HAP-1 (cell line): Measurements from ENCODE around the gene ADM5.

Experiments used
- DNase-seq, 2 experiments: peaks; one replicate each; pipeline ENCODE4 v3.0.0-alpha.2; 2016 to 2020; ENCODE audit warnings: low spot score in 2 of 2
- H3K27me3 ChIP-seq: fragments of 250-450 bp; sonication (Bioruptor Pico); 2 replicates; pipeline ENCODE4 v1.5.1; 2020; ENCODE audit warnings: low read depth, mild to moderate bottlenecking, moderate library complexity
- H3K36me3 ChIP-seq: fragments of 250-450 bp; sonication (Bioruptor Pico); replicated peaks from 2 replicates; pipeline ENCODE4 v1.5.1; 2020; ENCODE audit warnings: mild to moderate bottlenecking
- H3K4me1 ChIP-seq: fragments of 250-450 bp; sonication (Bioruptor Pico); 2 replicates; pipeline ENCODE4 v1.5.1; 2020; ENCODE audit warnings: mild to moderate bottlenecking
- H3K4me3 ChIP-seq: fragments of 250-450 bp; sonication (Bioruptor Pico); 2 replicates; pipeline ENCODE4 v1.5.1; 2020; ENCODE audit warnings: mild to moderate bottlenecking, moderate library complexity
- H3K9me3 ChIP-seq: fragments of 250-450 bp; sonication (Bioruptor Pico); 2 replicates; pipeline ENCODE4 v1.5.1; 2020; ENCODE audit warnings: mild to moderate bottlenecking, moderate library complexity
- in situ Hi-C: fragments of 300-500 bp; cut with MboI; formaldehyde crosslinking; loops from 3 replicates; pipeline ENCODE4 v1.14.3; 2020; ENCODE audit warnings: low sequenced_read_pairs, inconsistent platforms, mixed read lengths

Gene ADM5

GRCh38 chr19:49653466-49653806, 36.0 kb upstream of the ADM5 start:
- no peak for DNase-seq
- Histone ChIP-seq H3K4me3 (no peak overlapping the region), H3K36me3 (peaks cover 77% of the 10 kb centered on the region), H3K9me3 (no peaks in the 10 kb centered on the region), H3K4me1 (no peaks in the 10 kb centered on the region), H3K27me3 (no peaks in the 10 kb centered on the region)
- in situ Hi-C loops, result no loop called here

- Histone ChIP-seq H3K4me1 (no peaks in the 10 kb centered on the region), H3K4me3 (no peak overlapping the region), H3K36me3 (peaks cover 81% of the 10 kb centered on the region), H3K27me3 (no peaks in the 10 kb centered on the region), H3K9me3 (no peaks in the 10 kb centered on the region)
- no peak for DNase-seq
- in situ Hi-C loops, result no loop called here
These were observed 34.8 kb upstream of the ADM5 start for GRCh38 chr19:49654581-49654980.

- H3K27me3 ChIP-seq, result no peaks in the 10 kb centered on the region
- no peak overlapping the region for H3K4me3 ChIP-seq
- H3K36me3 ChIP-seq, result peaks cover 85% of the 10 kb centered on the region
- H3K9me3 ChIP-seq, result no peaks in the 10 kb centered on the region
- H3K4me1 ChIP-seq, result no peaks in the 10 kb centered on the region
- in situ Hi-C loops, result no loop called here
- no peak for DNase-seq
These were observed 33.6 kb upstream of the ADM5 start for GRCh38 chr19:49655570-49656455.

GRCh38 chr19:49656456-49657109, 32.8 kb upstream of the ADM5 start:
- DNase-seq, result no peak
- Histone ChIP-seq H3K4me1 (no peaks in the 10 kb centered on the region), H3K36me3 (peaks cover 87% of the 10 kb centered on the region), H3K27me3 (no peaks in the 10 kb centered on the region), H3K4me3 (no peak overlapping the region), H3K9me3 (no peaks in the 10 kb centered on the region)
- in situ Hi-C loops, result no loop called here

- H3K9me3 ChIP-seq, result no peaks in the 10 kb centered on the region
- H3K27me3 ChIP-seq, result no peaks in the 10 kb centered on the region
- in situ Hi-C loops, result no loop called here
- no peaks in the 10 kb centered on the region for H3K4me1 ChIP-seq
- no peak overlapping the region for H3K4me3 ChIP-seq
- DNase-seq, result no peak
- peaks cover 91% of the 10 kb centered on the region for H3K36me3 ChIP-seq
These were observed 31.8 kb upstream of the ADM5 start for GRCh38 chr19:49657493-49658138.

GRCh38 chr19:49658139-49658517, 31.3 kb upstream of the ADM5 start:
- Histone ChIP-seq H3K4me1 (no peaks in the 10 kb centered on the region), H3K36me3 (peaks cover 88% of the 10 kb centered on the region)
- in situ Hi-C loops, result no loop called here

GRCh38 chr19:49658566-49659442, 30.6 kb upstream of the ADM5 start:
- H3K36me3 ChIP-seq, result peaks cover 81% of the 10 kb centered on the region
- no peak for DNase-seq
- H3K27me3 ChIP-seq, result no peaks in the 10 kb centered on the region
- H3K4me1 ChIP-seq, result no peaks in the 10 kb centered on the region
- no peak overlapping the region for H3K4me3 ChIP-seq
- no peaks in the 10 kb centered on the region for H3K9me3 ChIP-seq
- in situ Hi-C loops, result no loop called here

More at GRCh38 chr19:49658139-49658517, 31.3 kb upstream of the ADM5 start:
- H3K9me3 ChIP-seq, result no peaks in the 10 kb centered on the region
- no peak overlapping the region for H3K4me3 ChIP-seq
- DNase-seq, result no peak
- no peaks in the 10 kb centered on the region for H3K27me3 ChIP-seq

- Histone ChIP-seq H3K9me3 (no peaks in the 10 kb centered on the region), H3K36me3 (peaks cover 64% of the 10 kb centered on the region), H3K4me1 (no peaks in the 10 kb centered on the region; the same call in 1 of the 2 replicates), H3K27me3 (no peaks in the 10 kb centered on the region), H3K4me3 (no peak overlapping the region)
- no peak for DNase-seq
- in situ Hi-C loops, result no loop called here
These were observed 28.9 kb upstream of the ADM5 start for GRCh38 chr19:49660338-49660961.

GRCh38 chr19:49662011-49662410, 27.4 kb upstream of the ADM5 start:
- Histone ChIP-seq H3K36me3 (peaks cover 52% of the 10 kb centered on the region), H3K9me3 (no peaks in the 10 kb centered on the region), H3K4me1 (peaks cover 4% of the 10 kb centered on the region; the same call in 1 of the 2 replicates), H3K4me3 (no peak overlapping the region), H3K27me3 (no peaks in the 10 kb centered on the region)
- in situ Hi-C loops, result no loop called here
- DNase-seq, result no peak

GRCh38 chr19:49663224-49663623, 26.2 kb upstream of the ADM5 start:
- in situ Hi-C loops, result no loop called here
- no peak for DNase-seq

GRCh38 chr19:49664171-49665035, 25.0 kb upstream of the ADM5 start:
- peak; percentile 75 to 97 for DNase-seq
- in situ Hi-C loops, result no loop called here
- Histone ChIP-seq H3K27me3 (no peaks in the 10 kb centered on the region), H3K36me3 (peaks cover 41% of the 10 kb centered on the region), H3K4me1 (peaks cover 9% of the 10 kb centered on the region; the same call in 1 of the 2 replicates), H3K4me3 (peak overlapping the region; percentile 75), H3K9me3 (no peaks in the 10 kb centered on the region)

More at GRCh38 chr19:49663224-49663623, 26.2 kb upstream of the ADM5 start:
- H3K27me3 ChIP-seq, result no peaks in the 10 kb centered on the region
- H3K4me1 ChIP-seq, result peaks cover 9% of the 10 kb centered on the region; the same call in 1 of the 2 replicates
- H3K4me3 ChIP-seq, result no peak overlapping the region
- peaks cover 49% of the 10 kb centered on the region for H3K36me3 ChIP-seq
- no peaks in the 10 kb centered on the region for H3K9me3 ChIP-seq

GRCh38 chr19:49665036-49665350, 24.4 kb upstream of the ADM5 start:
- H3K27me3 ChIP-seq, result no peaks in the 10 kb centered on the region
- peaks cover 41% of the 10 kb centered on the region for H3K36me3 ChIP-seq
- DNase-seq, result no peak
- H3K4me1 ChIP-seq, result peaks cover 9% of the 10 kb centered on the region; the same call in 1 of the 2 replicates
- in situ Hi-C loops, result no loop called here
- H3K4me3 ChIP-seq, result peak overlapping the region; percentile 75
- H3K9me3 ChIP-seq, result no peaks in the 10 kb centered on the region
